ENCODE data around the gene PIK3C2G.

The PIK3C2G gene

DNA sequence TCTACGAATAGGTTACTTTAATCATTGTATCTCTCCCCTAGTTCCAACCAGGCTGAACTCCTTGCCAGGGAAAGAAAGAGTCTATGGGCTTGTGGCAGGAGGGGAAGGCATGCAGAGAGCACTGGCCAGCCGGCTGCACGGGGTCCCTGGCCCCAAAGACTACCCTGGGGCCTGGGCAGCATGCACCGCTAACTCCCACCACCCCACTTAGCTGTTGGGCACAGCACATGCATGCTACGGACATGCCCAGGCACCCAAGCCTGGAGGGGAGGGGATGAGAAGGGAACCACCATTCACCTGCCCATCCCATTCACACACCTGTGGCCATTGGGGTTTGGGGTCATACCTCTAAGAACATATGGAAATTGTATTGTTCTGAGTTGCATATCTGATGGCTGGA is 94.1 kb downstream of the PIK3C2G start:
- no peak for DNase-seq

DNA sequence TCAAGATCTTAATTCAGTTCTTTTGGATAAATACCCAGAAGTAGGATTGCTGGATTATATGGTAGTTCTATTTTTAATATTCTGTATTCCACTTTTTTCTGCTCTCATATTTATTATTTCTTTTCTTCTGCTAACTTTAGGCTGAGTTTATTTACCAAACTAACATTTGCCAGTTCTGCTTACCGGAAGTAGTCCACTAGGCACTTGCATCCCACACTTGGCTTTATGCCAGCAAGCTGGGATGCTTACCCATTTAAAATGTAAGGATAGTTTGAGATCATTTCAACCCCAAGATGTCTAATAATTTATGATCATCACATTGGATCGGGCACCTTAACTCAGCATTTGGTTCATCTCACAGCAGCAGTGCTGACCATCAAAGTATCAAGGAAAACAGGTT is 96.8 kb downstream of the PIK3C2G start:
- no peak for DNase-seq

DNA sequence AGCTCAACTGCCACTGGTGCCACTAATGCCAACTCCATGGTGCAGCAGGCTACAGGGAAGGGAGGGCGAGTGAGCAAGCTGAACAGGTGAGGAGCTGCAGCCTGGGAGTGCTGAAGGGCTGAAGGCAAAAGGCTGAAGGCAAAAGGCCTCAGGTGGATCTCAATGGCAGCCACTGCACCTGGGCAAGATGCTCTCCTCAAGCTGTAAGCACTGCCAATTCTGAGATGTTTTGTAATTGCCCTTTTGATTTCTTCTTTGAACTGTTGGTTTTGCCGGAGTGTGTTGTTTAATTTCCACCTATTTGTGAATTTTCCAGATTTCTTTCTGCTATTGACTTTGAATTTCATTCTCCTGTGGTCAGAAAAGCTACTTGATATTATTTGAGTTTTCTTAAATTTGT is 97.6 kb downstream of the PIK3C2G start:
- DNase-seq = no peak

DNA sequence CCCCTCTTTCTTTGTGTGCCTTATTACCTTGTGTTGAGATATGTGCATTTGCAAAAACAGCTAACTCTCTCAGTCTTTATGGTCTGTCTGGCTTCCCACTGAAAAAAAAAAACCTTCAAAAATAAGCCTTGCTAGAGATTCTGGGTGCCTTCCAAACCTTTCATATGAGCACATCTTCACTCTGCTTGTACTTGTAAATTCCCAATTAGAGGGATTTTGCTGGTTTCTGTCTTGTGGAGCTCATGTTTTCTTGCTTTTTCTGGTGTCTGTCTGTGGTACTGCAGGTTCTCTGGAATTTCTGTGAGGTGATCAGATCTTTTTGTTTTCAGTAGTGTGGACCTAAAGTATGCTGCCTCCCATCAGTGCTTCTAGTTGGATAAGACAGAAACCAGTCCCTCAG is 100.1 kb downstream of the PIK3C2G start:
- no peak for DNase-seq

GRCh38 chr12:18363321-18363720 is 102.0 kb downstream of the PIK3C2G start:
- DNase-seq = no peak

- no peak for DNase-seq
These were observed 107.3 kb downstream of the PIK3C2G start for GRCh38 chr12:18368594-18368993.

DNA sequence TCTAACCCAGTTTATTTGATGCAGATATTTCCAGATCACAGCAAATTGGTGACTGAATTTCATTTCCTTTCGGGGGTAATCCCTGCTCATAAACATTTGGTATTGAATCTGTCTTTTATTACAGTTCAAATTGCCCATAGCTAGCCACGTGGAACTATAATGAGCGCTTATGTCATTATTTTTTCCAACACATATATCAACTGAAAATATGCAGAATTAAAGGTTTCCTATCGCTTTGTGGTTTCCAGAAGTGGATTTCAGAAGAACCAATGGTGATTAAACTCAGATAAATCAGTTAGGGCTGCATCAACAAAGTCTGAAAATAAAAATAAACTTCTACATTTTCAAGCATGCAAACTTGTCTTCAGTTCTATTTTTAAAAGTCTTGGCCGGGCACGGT is 111.9 kb downstream of the PIK3C2G start:
- no peak for DNase-seq

DNA sequence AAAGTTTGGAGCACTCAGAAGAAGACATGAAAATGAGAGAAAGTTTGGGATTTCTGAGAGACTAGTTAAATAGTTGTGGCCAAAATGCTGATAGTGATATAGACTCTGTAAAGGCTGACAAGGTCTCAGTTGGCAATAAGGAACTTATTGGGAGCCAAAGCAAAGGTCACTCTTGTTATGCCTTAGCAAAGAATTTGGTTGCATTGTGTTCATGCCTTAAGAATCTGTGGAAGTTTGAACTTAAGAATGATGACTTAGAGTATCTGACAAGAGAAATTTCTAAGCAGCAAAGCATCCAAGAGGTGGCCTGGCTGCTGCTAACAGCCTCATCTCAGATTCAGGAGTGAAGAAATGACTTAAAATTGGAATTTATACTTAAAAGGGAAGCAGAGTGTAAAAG is 113.8 kb downstream of the PIK3C2G start:
- no peak for DNase-seq

DNA sequence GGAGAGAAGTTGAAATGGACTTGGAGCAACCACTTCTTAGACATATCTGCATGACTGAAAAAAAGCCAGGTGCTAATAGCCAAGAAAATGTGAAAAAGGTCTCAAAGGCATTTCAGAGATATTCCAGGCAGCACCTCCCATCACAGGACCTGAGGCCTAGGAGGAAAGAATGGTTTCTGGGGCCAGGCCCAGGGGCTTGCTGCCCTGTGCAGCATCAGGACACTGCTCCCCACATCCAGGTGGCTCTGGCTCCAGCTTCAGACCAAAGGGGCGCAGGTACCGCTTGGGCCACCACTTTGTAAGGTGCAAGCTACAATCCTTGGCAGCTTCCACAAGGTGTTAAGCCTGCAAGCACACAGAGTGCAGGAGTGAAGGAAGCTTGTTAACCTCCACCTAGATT is 114.3 kb downstream of the PIK3C2G start:
- DNase-seq = no peak

- no peak for DNase-seq
These were observed 121.0 kb downstream of the PIK3C2G start for GRCh38 chr12:18382236-18382885.

DNA sequence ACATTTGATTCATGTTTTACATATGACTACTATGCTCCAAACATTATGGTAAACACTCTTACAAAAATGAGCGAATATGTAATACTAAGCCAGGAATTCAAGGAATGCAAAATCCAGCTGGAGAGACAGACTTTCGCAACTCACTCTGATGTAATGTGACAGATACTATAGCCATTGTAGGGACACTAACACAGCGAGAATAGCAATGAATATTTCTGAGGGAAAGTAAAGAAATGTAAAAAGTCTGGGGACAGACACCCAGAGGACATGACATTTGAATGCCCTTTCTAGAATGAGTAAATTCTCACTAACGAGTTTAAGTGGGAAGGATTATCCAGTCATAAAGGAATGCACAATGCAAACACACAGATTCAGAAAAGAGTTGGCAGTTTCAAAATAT is 121.9 kb downstream of the PIK3C2G start:
- no peak for DNase-seq

DNA sequence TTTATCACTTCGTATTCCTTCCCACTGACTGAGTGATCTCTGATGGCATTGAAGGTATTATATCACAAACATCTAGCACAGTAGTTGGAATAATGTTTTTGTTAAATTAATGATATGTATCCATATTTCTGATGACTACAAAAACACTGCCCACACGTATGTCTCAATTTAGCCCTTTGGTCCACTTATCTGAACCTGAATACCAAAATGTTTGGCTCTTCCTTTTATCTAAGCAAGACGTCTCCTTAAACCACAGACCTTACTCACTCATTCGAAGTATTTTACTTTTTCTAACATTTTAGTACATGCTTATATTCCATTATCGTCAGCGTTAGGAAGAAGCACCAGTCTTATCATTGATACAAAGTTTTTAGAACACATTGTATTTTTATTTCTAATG is 126.4 kb downstream of the PIK3C2G start:
- DNase-seq = no peak

GRCh38 chr12:18389820-18390219 is 128.5 kb downstream of the PIK3C2G start:
- DNase-seq = no peak

DNA sequence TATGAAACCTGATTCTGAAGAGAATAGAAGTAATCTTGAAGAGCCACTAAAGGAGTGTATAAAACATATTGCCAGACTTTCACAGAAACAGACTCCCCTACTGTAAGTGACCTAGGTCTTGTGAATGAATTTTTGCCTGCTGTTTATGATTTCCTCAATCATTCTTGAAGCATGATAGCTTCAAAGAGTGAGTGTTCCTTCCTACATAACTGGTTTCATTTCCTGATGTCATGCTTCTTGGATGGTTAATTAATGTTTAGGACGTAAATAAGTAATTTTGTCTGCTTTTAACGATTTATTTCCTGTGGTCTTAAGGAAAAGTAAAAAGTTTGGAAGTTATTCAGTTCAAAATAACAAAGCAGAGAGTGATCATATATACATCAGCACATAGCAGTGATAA is 129.8 kb downstream of the PIK3C2G start:
- DNase-seq = no peak

- no peak for DNase-seq
These were observed 133.4 kb downstream of the PIK3C2G start for GRCh38 chr12:18394742-18395141.

DNA sequence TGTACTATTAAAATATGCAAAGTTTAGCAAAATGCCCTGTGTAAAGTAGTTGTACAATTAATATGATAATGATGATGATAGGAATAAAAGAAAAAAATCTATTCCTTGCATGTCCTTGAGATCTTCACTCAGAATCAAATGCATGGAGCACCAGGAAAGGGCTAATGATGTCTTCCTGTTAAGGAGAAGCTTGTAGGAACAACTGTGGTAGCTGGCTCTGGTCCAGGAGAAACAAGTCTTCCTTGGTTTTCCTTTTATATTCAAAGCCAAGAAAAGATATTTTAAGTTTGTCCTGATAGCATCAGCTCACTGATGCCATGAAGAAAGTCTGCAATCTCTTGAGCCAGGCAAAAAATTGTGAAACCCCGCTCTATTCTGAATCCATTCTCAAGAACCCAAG is 138.9 kb downstream of the PIK3C2G start:
- DNase-seq = no peak

DNA sequence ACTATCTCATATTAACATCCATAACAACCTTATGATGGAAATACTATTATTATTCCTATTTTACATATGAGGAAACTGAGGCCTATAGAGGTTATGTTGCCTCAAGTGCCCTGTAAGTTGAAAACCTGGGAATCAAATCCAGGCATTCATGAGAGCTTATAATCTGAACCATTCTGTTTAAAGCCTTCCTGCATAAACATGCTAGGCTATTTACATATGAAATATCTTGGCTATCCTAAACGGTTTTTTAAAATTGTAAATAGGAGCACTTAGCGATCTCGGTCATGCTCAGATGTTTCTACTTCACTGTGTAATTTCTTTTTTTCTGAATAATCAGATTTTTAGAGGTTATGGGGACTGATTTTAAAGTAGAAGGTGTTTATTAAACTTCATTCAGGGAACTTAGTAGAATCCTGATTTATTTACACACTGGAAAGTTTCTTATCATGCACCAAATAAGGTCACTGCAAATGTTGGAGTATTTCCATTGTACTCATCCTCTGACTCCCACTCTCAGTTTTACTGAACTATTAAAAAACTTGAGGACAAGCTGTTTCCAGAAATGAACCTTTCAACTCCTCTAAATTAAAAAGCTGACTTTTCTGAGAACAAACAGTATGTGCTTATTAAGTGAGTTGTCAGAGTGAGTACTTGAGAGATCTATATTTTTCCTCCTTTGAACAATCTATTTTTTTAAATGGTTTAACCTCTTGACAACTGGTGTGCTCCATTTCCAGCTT is 141.7 kb downstream of the PIK3C2G start:
- no peak for DNase-seq

GRCh38 chr12:18411453-18411852 is 150.1 kb downstream of the PIK3C2G start:
- no peak for DNase-seq

- no peak for DNase-seq
These were observed 153.4 kb downstream of the PIK3C2G start for GRCh38 chr12:18414671-18415070.

DNA sequence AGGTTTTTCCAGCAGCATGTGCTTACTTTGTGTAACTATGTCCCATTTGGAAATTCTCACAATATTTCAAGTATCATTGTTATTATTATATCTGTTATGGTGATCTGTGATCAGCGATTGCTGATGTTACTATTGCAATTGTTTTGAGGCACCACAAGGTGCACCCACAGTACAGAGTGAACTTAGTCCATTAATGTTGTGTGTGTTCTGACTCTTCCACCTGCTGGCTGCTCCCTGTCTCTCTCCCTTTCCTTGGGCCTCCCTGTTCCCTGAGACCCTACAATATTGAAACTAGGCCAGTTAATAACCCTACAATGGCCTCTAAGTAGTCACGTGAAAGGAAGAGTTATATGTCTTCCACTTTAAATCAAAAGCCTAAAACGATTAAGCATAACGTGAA is 153.9 kb downstream of the PIK3C2G start:
- no peak for DNase-seq

GRCh38 chr12:18416412-18416811 is 155.1 kb downstream of the PIK3C2G start:
- no peak for DNase-seq

DNA sequence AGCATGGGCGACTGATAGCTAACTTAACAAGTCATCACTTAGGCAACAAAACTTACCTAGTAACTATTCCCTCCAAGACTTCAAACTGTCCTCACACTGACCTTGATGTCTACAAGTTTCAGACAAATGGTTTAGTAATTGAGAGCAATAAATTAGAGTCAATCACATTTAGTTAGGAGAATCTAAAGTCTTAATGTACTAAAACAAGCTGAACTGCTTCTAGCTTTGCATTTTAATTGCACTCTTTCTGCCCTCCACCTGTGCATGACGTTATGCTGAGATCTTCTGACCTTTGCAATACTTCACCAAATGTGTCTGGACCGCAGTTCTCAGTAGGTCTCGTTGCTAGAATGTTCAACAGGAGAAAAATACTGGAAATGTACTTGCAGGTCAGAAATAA is 158.0 kb downstream of the PIK3C2G start:
- DNase-seq = no peak

DNA sequence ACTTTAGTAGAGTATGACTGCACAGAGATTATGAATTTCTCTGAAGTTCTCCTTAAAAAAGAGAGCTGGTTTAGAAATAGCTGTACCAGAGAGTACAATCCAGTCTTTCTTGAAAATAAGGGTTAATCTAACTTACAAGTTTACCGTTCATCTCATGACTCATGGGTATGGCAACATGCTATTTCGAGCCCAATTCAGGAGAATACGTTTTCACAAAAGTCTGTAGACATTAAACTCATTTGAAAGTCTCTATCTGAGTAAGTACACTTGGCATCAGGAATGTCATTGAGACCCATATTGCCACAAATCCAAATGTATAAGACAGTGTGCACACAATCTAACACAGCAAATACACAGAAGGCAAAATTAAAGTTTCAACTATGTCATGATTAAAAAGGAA is 160.5 kb downstream of the PIK3C2G start:
- DNase-seq = no peak

GRCh38 chr12:18422871-18423270 is 161.6 kb downstream of the PIK3C2G start:
- no peak for DNase-seq

DNA sequence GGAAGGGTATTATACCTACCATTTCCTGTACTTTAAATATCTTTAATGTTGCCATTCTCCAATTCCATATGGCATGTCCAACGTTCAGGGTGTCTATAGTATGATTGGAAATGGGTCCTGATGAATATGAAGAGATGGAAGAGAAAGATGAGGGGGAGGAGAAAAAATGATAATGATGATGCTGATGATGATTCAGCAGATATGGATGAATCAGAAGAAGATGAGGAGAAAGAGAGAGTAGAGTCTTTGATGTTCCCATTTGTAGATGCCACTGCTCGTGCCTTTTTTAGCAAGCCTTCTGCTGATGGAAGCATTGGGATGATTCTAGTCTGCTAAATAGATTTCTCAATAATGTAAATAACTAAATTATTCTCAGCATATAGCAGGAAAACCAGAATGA is 163.5 kb downstream of the PIK3C2G start:
- no peak for DNase-seq
